Fibroblast of skin of back (primary cell): ENCODE results near the gene CDK10.

Source experiments
- DNase-seq: peaks from one replicate; pipeline ENCODE4 v3.0.0-alpha.2; 2013

Gene CDK10

DNA sequence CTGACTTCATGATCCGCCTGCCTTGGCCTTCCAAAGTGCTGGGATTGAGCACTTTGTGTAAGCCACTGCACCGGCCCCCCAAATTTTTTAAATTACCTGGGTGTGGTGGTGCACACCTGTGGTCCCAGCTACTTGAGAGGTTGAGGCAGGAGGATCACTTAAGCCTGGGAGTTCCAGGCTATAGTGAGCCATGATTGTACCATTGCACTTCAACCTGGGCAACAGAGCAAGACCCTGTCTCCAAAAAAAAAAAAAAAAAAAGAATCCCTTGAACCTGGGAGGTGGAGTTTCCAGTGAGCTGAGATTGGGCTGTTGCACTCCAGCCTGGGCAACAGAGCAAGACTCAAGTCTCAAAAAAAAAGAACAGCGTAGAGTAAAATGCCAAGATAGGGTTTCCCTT, 50.1 kb downstream of the CDK10 start:
- no peak for DNase-seq

DNA sequence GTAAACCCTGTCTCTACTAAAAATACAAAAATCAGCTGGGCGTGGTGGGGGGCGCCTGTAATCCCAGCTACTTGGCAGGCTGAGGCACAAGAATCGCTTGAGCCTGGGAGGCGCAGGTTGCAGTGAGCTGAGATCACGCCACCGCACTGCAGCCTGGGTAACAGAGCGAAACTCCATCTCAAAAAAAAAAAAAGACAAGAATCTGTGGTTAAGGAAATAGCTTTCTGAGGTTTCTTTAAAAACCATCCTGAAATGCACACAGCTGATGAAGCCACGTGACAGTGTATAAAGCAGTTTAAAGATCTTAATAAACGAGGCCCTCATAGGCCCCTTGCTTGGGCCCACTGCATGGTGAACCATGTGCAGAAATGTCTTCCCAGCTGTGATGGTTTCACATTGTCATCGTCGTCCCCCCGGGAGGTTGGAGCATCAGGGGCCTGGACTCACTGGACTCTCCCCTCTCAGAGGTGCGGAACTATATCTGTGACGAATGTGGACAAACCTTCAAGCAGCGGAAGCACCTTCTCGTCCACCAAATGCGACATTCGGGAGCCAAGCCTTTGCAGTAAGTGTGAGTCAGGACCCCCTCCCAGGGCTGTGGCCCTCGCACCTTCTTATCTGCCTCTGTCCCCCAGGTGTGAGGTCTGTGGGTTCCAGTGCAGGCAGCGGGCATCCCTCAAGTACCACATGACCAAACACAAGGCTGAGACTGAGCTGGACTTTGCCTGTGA, 51.0 kb downstream of the CDK10 start:
- DNase-seq: no peak

DNA sequence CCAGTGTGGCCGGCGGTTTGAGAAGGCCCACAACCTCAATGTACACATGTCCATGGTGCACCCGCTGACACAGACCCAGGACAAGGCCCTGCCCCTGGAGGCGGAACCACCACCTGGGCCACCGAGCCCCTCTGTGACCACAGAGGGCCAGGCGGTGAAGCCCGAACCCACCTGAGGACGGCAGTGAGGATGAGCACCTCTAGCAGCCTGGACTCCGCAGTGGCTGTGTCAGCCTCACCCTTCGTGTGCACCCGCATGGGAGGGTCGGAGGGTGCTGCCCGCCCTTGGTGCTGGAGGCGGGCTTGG, 51.5 kb downstream of the CDK10 start:
- DNase-seq: no peak

- no peak for DNase-seq
Observed at GRCh38 chr16:89738538-89739317, 52.2 kb downstream of the CDK10 start.

DNA sequence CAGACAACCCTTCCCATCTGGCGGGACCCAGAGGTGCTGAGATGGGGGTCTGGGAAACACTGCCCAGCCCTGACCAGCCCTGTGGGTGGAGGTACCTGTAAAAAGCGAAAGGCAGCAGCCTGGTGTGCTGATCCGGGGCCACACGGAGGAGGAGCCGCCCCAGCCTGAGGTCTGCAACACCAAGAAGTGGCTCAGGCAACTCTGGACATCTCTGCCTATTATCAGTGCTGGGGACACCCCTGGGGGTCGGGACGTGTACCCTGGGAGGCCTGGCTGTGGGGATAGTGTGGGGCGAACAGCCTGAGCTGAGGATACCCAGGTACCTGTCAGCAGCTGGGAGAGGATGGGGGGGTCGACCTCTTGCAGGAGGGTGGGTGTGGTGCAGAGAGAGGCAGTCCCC, 52.9 kb downstream of the CDK10 start:
- no peak for DNase-seq

- DNase-seq: no peak
Observed at GRCh38 chr16:89741342-89742014, 55.0 kb downstream of the CDK10 start.

DNA sequence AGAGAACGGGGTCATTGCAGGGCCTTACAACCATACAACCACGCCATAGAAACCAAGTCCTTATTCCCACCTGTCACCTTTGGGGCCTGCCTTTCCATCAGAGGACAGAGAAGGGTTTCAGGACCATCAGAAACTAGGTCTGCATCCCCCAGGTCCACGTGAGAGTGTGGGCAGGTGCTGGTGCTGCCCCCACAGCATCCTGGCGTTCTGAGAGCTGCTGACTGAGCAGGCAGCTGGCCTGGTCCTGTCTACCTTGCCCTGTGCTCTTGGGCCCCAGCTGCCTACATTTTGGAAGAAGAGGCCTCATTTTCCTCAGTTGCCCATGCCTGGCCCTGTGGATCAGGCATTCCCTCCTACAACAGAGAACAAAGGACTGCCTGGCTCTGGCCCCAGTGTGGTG, 56.5 kb downstream of the CDK10 start:
- DNase-seq: no peak

- DNase-seq: no peak
Observed at GRCh38 chr16:89744813-89745212, 58.3 kb downstream of the CDK10 start.
